HG03097 (cell line): Measurements from ENCODE around the gene TMTC2.
"Not testable (repeated sequence)": the region's sequence is repeated elsewhere in the genome, so short reads cannot be mapped to it uniquely, and the experiment has no call there.

Experiments
- ATAC-seq: cut with Tn5 transposase; IDR thresholded peaks from one replicate; pipeline ENCODE4 v1.9.1; 2021; ENCODE audit not compliant: unreplicated experiment, low FRiP score

TMTC2 gene

GRCh38 chr12:82781309-82781997 lies 94.7 kb downstream of the TMTC2 start:
- no peak for ATAC-seq

GRCh38 chr12:82783435-82783834 lies 96.7 kb downstream of the TMTC2 start:
- no peak for ATAC-seq

GRCh38 chr12:82787016-82787415 lies 100.3 kb downstream of the TMTC2 start:
- ATAC-seq: no peak

DNA sequence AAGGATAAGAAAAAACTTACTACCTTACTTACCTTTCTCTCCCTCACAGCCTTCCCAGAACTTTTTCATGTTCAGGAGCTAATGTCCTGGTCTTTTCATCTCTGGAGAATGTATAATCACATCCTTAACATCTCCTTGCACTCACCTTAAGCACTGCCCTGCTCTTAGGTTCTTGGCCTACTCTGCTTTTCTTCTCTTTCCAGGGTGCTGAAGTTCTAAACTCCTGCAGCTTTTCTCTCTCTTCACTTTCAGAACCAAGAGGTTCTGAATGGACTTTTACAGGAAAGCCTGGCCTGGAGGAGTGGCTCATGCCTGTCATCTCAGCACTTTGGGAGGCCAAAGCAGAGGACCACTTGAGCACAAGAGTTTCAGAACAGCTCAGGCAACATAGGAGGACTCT lies 101.9 kb downstream of the TMTC2 start:
- no peak for ATAC-seq

DNA sequence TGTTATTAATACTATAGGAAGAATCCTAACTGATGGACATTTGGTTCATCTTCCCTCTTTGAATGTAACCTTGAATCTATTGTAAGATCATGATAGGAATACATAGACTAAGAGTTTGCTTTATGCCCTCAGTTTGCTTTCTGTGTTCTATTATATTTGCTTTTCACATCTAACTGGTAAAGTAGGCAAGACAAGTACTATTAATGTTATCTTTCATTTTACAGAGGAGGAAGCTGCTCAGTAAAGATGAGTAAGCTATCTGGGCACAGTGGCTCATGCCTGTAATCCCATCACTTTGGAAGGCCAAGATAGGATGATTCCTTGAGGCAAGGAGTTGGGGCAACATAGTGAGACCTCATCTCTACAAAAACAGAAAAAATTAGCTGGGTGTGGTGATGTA lies 103.0 kb downstream of the TMTC2 start:
- ATAC-seq: no peak

DNA sequence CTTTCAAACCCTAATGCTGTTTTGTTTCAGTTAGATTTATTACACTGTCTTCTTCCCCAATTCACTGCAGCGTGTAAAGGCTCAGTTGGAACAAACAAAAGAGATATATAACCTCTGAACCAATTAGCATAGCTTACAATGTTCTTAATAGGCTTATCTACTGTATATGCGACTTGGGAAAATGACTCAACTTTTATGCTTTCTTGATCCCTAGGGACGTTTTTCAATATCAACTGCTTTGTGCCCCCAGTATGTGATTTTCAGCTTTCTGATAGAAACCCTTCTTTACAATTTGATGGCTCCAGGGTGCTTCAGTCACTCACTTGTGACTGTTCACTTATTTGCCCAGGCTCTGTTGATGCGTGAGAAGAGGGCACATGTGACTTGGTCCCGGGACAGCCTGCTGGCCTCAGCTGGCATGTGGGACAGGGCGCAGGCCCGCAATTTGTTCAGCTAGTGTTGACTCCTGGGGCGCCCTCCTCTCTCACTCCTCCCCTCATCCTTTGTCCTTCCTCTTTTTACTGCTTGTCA lies 107.1 kb downstream of the TMTC2 start:
- ATAC-seq: no peak

GRCh38 chr12:82797480-82797879 lies 110.8 kb downstream of the TMTC2 start:
- no peak for ATAC-seq

DNA sequence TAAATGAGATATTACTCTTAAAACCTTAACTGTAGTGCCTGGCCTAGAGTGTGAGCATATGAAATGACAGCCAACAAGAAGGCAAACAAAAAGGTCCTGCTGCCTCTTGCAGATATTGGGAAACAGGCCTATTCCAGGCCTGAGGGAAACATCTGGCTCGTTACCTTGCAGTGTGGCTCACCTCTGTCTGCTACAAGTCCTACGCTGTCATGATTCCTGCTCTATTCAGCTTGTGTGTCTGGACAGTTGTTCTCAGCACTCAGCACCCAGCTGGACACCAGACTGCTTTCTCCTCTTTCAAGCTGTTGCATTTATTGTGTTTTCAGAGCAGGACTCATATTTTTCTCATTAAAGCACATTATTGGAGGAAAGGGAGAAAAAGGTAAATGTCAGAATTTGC lies 113.5 kb downstream of the TMTC2 start:
- no peak for ATAC-seq

GRCh38 chr12:82801951-82802610 lies 115.4 kb downstream of the TMTC2 start:
- ATAC-seq: no peak

DNA sequence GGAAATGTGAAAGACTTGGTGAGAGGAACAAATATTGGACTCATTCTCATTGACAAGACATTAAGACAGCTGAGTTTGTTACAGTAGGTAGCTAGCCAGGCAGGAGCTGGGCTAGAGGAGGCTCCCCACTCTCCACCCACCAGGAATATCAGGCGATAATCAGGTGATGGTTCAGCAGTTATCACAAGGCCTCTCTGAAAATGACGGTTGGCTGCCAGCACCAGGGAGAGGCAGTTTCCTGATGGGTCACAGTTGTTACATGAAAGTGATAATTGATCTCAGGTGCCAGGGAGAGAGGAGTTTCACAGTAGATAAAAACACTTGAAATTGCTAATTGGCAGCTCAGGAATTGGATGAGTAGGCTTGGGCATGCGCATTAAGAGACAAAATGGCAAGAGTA lies 116.5 kb downstream of the TMTC2 start:
- no peak for ATAC-seq

- no peak for ATAC-seq
These were observed 117.9 kb downstream of the TMTC2 start for GRCh38 chr12:82804601-82805000.

DNA sequence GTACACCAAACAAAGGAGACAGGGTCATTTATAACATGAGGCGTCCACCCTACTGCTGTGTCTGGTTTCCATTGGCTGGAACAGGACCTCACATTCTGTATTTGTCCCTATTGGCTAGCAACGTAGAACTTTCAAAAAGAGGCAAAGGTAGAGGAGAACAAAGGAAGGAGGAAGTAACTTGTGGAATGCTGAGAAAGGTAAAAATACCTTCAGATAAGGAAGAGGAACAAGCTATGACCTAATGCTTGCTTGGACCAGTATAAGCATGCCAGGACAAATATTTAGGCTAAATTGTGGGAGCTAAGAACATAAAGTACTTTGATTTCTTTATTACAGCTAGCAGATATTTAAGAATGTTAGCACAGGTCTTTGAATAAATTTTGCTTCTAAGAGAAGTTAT lies 118.3 kb downstream of the TMTC2 start:
- not testable (repeated sequence) for ATAC-seq

DNA sequence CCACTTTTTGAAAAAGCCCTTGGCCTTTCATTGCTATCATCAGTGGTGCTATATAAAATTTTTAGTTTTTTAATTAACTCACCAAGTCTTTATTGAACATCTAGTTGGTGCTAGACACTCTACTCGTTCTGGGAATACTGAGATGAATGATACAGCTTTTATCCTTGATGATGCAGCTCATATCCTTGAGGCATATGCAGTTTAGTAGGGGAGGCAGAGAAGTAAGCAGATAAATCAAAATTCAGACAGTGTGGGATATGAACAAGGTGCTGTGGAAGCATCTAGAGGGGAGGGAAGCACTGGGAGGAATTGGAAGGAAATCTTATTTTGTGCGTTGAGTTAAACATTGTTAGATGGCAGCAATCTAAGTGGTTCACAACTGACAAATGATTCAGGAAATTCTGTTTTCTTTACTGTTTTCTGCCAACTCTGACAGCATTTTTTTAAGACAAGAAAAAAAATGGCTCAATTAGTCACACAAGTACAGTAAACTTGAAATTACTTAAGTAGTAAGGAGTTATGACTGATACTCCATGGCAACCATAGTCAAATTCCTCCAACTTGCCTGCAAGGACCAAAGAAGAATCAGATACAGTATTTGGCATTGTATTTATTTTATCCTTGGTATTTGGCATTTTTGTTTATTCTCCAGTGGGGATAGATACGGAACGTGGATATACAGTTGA lies 119.2 kb downstream of the TMTC2 start:
- ATAC-seq: no peak

- ATAC-seq: no peak
These were observed 120.5 kb downstream of the TMTC2 start for GRCh38 chr12:82807132-82807737.

DNA sequence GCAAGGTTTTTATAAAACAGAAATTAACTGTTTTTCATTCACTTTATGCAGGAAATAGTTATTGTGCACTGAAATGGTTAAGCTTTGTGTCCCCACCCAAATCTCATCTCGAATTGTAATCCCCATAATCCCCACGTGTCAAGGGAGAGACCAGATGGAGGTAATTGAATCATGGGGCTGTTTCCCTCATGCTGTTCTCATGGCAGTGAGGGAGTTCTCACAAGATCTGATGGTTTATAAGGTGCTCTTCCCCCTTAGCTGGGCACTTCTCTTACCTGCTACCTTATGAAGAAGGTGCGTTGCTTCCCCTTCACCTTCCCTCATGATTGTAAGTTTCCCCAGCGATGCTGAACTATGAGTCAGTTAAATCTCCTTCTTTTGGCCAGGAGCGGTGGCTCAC lies 123.9 kb downstream of the TMTC2 start:
- ATAC-seq: no peak

DNA sequence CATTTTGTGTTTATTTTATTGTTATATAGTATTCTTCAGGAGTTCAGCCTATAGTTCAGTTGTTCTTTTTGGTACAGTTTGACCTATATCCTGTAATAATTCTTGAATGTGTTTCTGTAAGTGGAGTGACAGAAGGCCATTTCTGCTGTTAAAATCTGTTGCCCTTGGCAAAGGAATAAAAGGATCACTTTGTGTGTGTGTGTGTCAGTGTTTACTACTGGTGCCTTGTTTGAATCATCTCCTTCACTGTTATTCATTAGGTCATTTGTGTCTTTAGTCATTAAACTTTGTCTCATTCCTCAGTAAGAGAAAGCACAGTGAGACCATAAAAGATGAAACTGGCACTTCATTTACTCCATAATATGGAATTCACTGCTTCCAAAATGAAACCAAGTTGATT lies 130.7 kb downstream of the TMTC2 start:
- no peak for ATAC-seq

GRCh38 chr12:82818271-82819035 lies 131.7 kb downstream of the TMTC2 start:
- no peak for ATAC-seq

- no peak for ATAC-seq
These were observed 139.8 kb downstream of the TMTC2 start for GRCh38 chr12:82826505-82826904.

DNA sequence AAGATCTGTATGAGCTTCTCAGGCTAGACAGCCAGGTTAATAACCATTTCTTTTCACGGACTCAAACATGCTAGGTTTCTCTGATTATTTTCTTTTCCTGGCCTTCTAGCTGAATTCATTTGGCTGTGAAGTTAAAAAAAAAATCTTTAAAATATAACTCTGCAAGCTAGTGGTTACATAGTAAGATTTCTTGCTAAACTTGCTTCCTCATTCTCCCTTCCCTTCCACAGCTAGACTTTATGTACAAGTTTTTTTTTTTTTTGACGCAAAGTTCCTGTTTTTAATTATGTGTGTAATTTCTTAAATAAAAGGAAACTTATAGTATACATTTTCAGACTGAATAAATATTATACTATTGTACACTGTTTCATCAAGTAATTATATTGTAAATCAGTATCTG lies 145.4 kb downstream of the TMTC2 start:
- no peak for ATAC-seq

- no peak for ATAC-seq
These were observed 146.3 kb downstream of the TMTC2 start for GRCh38 chr12:82832981-82833380.

DNA sequence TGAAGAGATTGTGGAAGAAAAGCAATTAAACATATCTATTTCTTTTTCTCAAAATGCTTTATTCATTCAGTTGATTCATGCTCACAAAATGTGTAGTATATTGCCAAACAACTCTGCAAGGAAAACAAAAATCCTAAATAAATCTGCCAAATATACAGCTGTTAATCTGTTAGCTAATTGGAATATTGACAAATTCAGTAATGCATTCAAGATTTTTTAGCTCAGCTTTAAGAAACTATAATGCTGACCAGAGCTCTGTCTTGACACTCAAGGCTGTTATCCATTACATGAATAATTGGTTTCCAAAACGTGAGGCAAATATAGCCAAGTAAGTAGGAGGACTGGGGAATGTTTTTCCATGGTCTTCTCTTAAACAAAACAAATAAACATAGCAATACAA lies 146.8 kb downstream of the TMTC2 start:
- no peak for ATAC-seq
